HepG2 (cell line): ENCODE data around the gene TNFRSF6B. TPM values are rescaled to one million over a fixed set of nuclear protein-coding genes. Genes with fewer than 3 reads are reported as not detected.

Source experiments
- ATF7-NPFF ChIP-seq: sonication (generic); formaldehyde crosslinking; IDR thresholded peaks from 2 replicates; pipeline ENCODE4 v1.8.1; 2023; ENCODE audit warnings: mild to moderate bottlenecking, low read depth, missing genetic modification reagents, moderate library complexity
- NBN ChIP-seq: fragments of 450-650 bp; conservative IDR thresholded peaks from 2 replicates; pipeline ENCODE4 v1.6.1; 2017
- NFIB ChIP-seq: sonication (generic); formaldehyde crosslinking; IDR thresholded peaks from 2 replicates; pipeline ENCODE4 v1.9.0; 2021; ENCODE audit warnings: missing genetic modification reagents, mild to moderate bottlenecking, borderline replicate concordance
- NKX3-1 ChIP-seq: sonication (generic); formaldehyde crosslinking; IDR thresholded peaks from 2 replicates; pipeline ENCODE4 v1.5.0; 2020; ENCODE audit warnings: missing genetic modification reagents
- RBFOX2 ChIP-seq: fragments of 200-400 bp; formaldehyde crosslinking; IDR thresholded peaks from 2 replicates; pipeline ENCODE4 v1.6.1; 2017; ENCODE audit warnings: low read depth, mild to moderate bottlenecking, low read length
- SMYD3 ChIP-seq: sonication (generic); formaldehyde crosslinking; IDR thresholded peaks from 2 replicates; pipeline ENCODE4 v1.8.1; 2023; ENCODE audit warnings: mild to moderate bottlenecking, missing genetic modification reagents
- SPEN ChIP-seq: sonication (generic); formaldehyde crosslinking; IDR thresholded peaks from 2 replicates; pipeline ENCODE4 v1.5.1; 2020; ENCODE audit warnings: low read depth, mild to moderate bottlenecking, missing genetic modification reagents
- TBP ChIP-seq: sonication (generic); formaldehyde crosslinking; IDR thresholded peaks from 2 replicates; pipeline ENCODE4 v1.5.0; 2020; ENCODE audit warnings: missing genetic modification reagents
- YEATS2 ChIP-seq: sonication (generic); formaldehyde crosslinking; IDR thresholded peaks from 2 replicates; pipeline ENCODE4 v1.4.0; 2020; ENCODE audit warnings: missing genetic modification reagents, borderline replicate concordance
- ZBTB21 ChIP-seq: sonication (generic); formaldehyde crosslinking; IDR thresholded peaks from 2 replicates; pipeline ENCODE4 v1.4.0; 2020; ENCODE audit warnings: missing genetic modification reagents
- ZNF138 ChIP-seq: sonication (generic); formaldehyde crosslinking; IDR thresholded peaks from 2 replicates; pipeline ENCODE4 v1.5.0; 2020; ENCODE audit warnings: mild to moderate bottlenecking, low read depth, missing genetic modification reagents
- ZNF263 ChIP-seq: sonication (generic); formaldehyde crosslinking; IDR thresholded peaks from 2 replicates; pipeline ENCODE4 v1.4.0; 2020; ENCODE audit warnings: missing genetic modification reagents
- ZNF343 ChIP-seq: sonication (generic); formaldehyde crosslinking; IDR thresholded peaks from 2 replicates; pipeline ENCODE4 v1.4.0; 2020; ENCODE audit warnings: mild to moderate bottlenecking, missing genetic modification reagents
- ZNF350 ChIP-seq: sonication (generic); formaldehyde crosslinking; IDR thresholded peaks from 2 replicates; pipeline ENCODE4 v1.4.0; 2020; ENCODE audit warnings: mild to moderate bottlenecking, low read depth, missing genetic modification reagents, borderline replicate concordance
- ZNF460 ChIP-seq: sonication (generic); formaldehyde crosslinking; IDR thresholded peaks from 2 replicates; pipeline ENCODE4 v1.5.1; 2020; ENCODE audit warnings: missing genetic modification reagents, mild to moderate bottlenecking, borderline replicate concordance
- ZNF616 ChIP-seq: sonication (generic); formaldehyde crosslinking; IDR thresholded peaks from 2 replicates; pipeline ENCODE4 v1.5.0; 2020; ENCODE audit warnings: low read depth, mild to moderate bottlenecking, missing genetic modification reagents
- ZNF75D ChIP-seq: sonication (generic); formaldehyde crosslinking; IDR thresholded peaks from 2 replicates; pipeline ENCODE4 v1.8.1; 2023; ENCODE audit warnings: missing genetic modification reagents, mild to moderate bottlenecking, borderline replicate concordance
- ZNF776 ChIP-seq: sonication (generic); formaldehyde crosslinking; IDR thresholded peaks from 2 replicates; pipeline ENCODE4 v1.4.0; 2020; ENCODE audit warnings: mild to moderate bottlenecking, missing genetic modification reagents
- ZNF839 ChIP-seq: sonication (generic); formaldehyde crosslinking; IDR thresholded peaks from 2 replicates; pipeline ENCODE4 v1.4.0; 2020; ENCODE audit warnings: missing genetic modification reagents, mild to moderate bottlenecking, borderline replicate concordance
- polyA plus RNA-seq, 8 experiments: library from polyadenylated mRNA; depleted of rRNA in 3 of 8; stranded (reverse) in 7 of 8; unstranded in 1 of 8; fragments of >200 nt; fragmentation: Illumina TruSeq in 4 of 8; extraction: Trizol in 4 of 8; gene quantifications; 2 replicates each; pipeline versions ENCODE4 v1.2.1 to v1.2.3, GENCODE V29; 2011 to 2016; ENCODE audit warnings: low read depth in 4 of 8, missing spikeins in 1 of 8, mixed read lengths in 1 of 8; ENCODE audit not compliant: insufficient read depth in 1 of 8
- total RNA-seq, 5 experiments: library from RNA; depleted of rRNA; stranded (reverse); fragments of >200 nt; fragmentation: Illumina TruSeq; extraction: Trizol; gene quantifications; 2 replicates each; pipeline ENCODE4 v1.2.3, GENCODE V29; 2016; ENCODE audit warnings: low read depth in 1 of 5
- TF ChIP-seq, protein P1 (sequence below): IDR thresholded peaks from 2 replicates; pipeline ENCODE4 v1.6.1; 2016; ENCODE audit warnings: missing genetic modification reagents, missing compliant biosample characterization
- TF ChIP-seq, protein P2 (sequence below): sonication (generic); formaldehyde crosslinking; IDR thresholded peaks from 2 replicates; pipeline ENCODE4 v1.5.1; 2020; ENCODE audit warnings: missing genetic modification reagents, mild to moderate bottlenecking, borderline replicate concordance
- TF ChIP-seq, protein P3 (sequence below): sonication (generic); formaldehyde crosslinking; IDR thresholded peaks from 2 replicates; pipeline ENCODE4 v1.4.0; 2020; ENCODE audit warnings: missing genetic modification reagents
- TF ChIP-seq, protein P4 (sequence below): IDR thresholded peaks from 2 replicates; pipeline ENCODE4 v1.6.1; 2016

The TNFRSF6B gene
- total and polyA plus RNA-seq, 2 of the 13 experiments (the other 11 are each of a cell fraction or from before 2014, with no cell fraction given) = 0.24 TPM; not detected in 1

DNA sequence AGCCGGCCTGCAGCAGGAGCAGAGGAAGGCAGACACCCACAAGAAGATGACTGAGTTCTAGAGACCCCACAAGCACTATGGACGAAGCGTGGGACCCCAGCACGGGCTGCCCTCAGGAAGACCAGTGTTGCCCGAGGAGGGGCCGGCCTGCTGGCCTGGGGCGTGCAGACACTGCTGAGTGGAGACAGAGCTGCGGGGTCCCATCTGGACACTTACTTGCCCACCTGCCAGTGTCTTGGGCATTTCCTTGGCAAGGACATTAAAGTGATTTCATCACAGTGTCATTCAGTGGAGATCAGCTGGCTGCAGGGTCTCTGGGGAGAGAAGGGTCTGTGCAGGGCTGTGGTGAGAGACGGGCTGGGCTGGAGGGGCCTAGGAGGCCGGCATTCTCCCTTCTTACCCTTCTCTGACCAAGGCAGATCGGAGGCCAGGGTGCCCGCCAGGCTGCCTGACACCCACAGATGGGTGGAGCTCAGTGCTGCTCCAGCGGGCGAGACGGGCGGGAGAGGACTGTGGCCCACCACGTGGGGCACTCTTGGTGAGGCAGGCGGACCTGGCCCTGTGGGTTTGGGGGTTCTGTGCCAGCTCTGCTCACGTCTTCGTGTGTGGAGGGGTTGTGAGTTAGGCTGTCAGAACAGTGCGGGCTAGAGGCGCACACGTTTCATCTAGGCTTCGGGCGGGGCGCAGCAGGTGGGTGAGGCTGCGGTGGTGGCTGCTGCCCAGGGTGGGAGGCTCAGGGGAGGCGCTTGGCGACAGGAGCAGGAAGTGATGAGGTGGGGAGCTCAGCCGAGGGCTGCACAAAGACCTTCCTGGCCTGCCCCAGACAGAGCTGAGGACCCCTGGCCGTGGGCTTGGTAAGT lies 39.6 kb downstream of the TNFRSF6B start, which contains the start of gene LIME1 (continued):
- TF ChIP-seq, protein P1, sequence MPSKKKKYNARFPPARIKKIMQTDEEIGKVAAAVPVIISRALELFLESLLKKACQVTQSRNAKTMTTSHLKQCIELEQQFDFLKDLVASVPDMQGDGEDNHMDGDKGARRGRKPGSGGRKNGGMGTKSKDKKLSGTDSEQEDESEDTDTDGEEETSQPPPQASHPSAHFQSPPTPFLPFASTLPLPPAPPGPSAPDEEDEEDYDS (CRISPR knock-in tag) = no peak
- no peak for TF ChIP-seq SMYD3 (CRISPR knock-in tag)
- TF ChIP-seq, protein P2, sequence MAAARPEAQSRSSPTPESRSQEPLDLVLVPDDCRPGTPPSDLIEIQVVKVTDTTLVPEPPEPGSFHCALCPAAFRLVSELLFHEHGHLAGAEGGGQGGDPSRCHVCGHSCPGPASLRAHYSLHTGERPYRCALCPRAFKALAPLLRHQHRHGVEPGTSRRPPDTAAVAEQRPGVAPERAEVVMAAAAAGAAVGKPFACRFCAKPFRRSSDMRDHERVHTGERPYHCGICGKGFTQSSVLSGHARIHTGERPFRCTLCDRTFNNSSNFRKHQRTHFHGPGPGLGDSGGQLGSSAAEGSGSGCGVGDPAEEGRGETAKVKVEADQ (CRISPR knock-in tag) = no peak; the same call in 1 of the 2 replicates
- no peak for TF ChIP-seq ZNF460 (CRISPR knock-in tag)
- no peak for TF ChIP-seq ZBTB21 (CRISPR knock-in tag)
- no peak for TF ChIP-seq ZNF263 (CRISPR knock-in tag)
- no peak for TF ChIP-seq ZNF138
- TF ChIP-seq, protein P3, sequence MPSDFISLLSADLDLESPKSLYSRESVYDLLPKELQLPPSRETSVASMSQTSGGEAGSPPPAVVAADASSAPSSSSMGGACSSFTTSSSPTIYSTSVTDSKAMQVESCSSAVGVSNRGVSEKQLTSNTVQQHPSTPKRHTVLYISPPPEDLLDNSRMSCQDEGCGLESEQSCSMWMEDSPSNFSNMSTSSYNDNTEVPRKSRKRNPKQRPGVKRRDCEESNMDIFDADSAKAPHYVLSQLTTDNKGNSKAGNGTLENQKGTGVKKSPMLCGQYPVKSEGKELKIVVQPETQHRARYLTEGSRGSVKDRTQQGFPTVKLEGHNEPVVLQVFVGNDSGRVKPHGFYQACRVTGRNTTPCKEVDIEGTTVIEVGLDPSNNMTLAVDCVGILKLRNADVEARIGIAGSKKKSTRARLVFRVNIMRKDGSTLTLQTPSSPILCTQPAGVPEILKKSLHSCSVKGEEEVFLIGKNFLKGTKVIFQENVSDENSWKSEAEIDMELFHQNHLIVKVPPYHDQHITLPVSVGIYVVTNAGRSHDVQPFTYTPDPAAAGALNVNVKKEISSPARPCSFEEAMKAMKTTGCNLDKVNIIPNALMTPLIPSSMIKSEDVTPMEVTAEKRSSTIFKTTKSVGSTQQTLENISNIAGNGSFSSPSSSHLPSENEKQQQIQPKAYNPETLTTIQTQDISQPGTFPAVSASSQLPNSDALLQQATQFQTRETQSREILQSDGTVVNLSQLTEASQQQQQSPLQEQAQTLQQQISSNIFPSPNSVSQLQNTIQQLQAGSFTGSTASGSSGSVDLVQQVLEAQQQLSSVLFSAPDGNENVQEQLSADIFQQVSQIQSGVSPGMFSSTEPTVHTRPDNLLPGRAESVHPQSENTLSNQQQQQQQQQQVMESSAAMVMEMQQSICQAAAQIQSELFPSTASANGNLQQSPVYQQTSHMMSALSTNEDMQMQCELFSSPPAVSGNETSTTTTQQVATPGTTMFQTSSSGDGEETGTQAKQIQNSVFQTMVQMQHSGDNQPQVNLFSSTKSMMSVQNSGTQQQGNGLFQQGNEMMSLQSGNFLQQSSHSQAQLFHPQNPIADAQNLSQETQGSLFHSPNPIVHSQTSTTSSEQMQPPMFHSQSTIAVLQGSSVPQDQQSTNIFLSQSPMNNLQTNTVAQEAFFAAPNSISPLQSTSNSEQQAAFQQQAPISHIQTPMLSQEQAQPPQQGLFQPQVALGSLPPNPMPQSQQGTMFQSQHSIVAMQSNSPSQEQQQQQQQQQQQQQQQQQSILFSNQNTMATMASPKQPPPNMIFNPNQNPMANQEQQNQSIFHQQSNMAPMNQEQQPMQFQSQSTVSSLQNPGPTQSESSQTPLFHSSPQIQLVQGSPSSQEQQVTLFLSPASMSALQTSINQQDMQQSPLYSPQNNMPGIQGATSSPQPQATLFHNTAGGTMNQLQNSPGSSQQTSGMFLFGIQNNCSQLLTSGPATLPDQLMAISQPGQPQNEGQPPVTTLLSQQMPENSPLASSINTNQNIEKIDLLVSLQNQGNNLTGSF = no peak
- peak; percentile 40 for TF ChIP-seq RBFOX2
- TF ChIP-seq ZNF616 (CRISPR knock-in tag) = no peak
- TF ChIP-seq ZNF350 (CRISPR knock-in tag) = no peak; the same call in 1 of the 2 replicates
- TF ChIP-seq NKX3-1 (CRISPR knock-in tag) = no peak
- TF ChIP-seq ZNF839 = no peak
- TF ChIP-seq, protein P4, sequence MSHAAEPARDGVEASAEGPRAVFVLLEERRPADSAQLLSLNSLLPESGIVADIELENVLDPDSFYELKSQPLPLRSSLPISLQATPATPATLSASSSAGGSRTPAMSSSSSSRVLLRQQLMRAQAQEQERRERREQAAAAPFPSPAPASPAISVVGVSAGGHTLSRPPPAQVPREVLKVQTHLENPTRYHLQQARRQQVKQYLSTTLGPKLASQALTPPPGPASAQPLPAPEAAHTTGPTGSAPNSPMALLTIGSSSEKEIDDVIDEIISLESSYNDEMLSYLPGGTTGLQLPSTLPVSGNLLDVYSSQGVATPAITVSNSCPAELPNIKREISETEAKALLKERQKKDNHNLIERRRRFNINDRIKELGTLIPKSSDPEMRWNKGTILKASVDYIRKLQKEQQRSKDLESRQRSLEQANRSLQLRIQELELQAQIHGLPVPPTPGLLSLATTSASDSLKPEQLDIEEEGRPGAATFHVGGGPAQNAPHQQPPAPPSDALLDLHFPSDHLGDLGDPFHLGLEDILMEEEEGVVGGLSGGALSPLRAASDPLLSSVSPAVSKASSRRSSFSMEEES (CRISPR knock-in tag) = no peak
- no peak for TF ChIP-seq ZNF75D (CRISPR knock-in tag)
- TF ChIP-seq ATF7-NPFF (CRISPR knock-in tag) = no peak
- TF ChIP-seq SPEN (CRISPR knock-in tag) = no peak
- TF ChIP-seq ZNF343 (CRISPR knock-in tag) = no peak
- TF ChIP-seq NFIB (CRISPR knock-in tag) = peak; percentile 91; the same call in 1 of the 2 replicates
- no peak for TF ChIP-seq TBP (CRISPR knock-in tag)
- 0 out of 2 replicates have a peak, but pooled peaks have one; percentile 46 for TF ChIP-seq ZNF776 (CRISPR knock-in tag)
- no peak for TF ChIP-seq YEATS2
- no peak for TF ChIP-seq NBN
